Stimulated activated CD4-positive, alpha-beta T cell treated with anti-CD3 and anti-CD28 coated beads, Interleukin-1b, Interleukin-23, amount 100 ng/mL, for 4 hours (primary cell): Measurements from ENCODE around the gene XRCC5.
"Not testable (repeated sequence)": the region's sequence is repeated elsewhere in the genome, so short reads cannot be mapped to it uniquely, and the experiment has no call there.

Experiments used
- DNase-seq, 2 donors: peaks; one replicate each; pipeline ENCODE4 v3.0.0-alpha.2; 2020; ENCODE audit warnings: low read depth in 2 of 2

Gene XRCC5

DNA sequence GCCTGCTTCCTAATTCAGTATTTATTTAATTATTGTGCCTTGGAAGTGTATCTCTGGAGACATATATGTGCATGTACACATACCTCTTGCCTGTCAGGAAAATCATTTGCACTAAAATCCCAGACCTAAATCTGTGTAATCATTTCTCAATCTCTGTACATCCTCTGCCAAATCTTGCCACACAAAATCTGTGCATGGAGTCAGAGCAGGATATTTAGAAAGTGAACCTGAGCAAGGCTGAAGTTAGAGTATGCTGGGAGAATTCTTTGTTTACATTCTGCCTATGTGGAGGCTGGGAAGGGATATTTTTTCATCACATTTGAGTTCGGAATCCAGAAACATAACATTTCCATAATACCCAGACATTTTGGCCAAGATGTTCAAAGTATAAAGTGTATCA lies 9.3 kb downstream of the XRCC5 start:
- no peak for DNase-seq

- no peak for DNase-seq
Measured at GRCh38 chr2:216119146-216119545, 10.0 kb downstream of the XRCC5 start.

DNA sequence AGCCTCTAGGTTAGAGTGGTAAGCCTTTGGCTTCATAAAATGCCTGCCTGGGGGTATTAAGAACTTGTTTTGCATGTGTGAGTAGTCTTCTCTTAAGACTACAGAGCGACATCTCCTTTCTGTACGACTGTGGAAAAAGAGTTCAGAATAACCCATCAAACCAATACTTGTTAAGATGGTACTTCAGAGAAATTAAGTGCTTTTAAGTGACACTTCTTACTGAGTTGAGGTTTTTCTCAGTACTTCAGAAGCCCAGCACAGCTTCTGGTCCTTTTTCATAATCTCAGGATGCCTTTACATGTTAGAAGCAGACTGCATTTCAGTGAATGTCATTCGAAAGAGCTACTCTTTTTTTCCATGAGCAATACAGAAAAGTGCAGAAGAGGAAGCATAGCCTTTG lies 10.8 kb downstream of the XRCC5 start:
- DNase-seq: no peak

GRCh38 chr2:216121255-216121654 lies 12.1 kb downstream of the XRCC5 start:
- DNase-seq: no peak

GRCh38 chr2:216126943-216127342 lies 17.8 kb downstream of the XRCC5 start:
- DNase-seq: no peak

DNA sequence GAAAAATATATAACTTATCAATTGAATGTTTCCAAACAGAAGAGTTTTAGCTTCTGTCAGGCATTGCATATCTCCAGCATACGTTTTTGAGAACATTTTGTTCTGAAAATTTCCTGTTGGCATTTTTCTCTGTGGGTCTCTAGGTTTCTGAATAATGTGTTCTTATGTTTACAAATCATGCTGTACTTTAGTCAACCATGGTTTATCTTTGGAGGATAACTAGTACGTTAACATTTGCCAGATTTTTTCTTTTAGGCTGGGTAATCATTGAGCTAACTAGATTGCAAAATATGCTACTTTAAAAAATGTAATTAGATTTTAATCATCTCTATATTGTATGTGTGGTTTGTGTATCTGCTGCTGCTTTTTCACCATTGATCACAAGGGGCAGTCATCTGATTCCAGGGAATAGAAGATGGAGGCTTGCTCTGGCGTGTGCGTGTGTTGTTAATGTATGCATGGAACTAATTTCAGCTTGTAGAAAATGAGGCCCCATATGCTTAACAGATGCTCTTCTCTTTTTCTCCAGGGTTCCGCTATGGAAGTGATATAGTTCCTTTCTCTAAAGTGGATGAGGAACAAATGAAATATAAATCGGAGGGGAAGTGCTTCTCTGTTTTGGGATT lies 21.3 kb downstream of the XRCC5 start:
- DNase-seq: no peak

DNA sequence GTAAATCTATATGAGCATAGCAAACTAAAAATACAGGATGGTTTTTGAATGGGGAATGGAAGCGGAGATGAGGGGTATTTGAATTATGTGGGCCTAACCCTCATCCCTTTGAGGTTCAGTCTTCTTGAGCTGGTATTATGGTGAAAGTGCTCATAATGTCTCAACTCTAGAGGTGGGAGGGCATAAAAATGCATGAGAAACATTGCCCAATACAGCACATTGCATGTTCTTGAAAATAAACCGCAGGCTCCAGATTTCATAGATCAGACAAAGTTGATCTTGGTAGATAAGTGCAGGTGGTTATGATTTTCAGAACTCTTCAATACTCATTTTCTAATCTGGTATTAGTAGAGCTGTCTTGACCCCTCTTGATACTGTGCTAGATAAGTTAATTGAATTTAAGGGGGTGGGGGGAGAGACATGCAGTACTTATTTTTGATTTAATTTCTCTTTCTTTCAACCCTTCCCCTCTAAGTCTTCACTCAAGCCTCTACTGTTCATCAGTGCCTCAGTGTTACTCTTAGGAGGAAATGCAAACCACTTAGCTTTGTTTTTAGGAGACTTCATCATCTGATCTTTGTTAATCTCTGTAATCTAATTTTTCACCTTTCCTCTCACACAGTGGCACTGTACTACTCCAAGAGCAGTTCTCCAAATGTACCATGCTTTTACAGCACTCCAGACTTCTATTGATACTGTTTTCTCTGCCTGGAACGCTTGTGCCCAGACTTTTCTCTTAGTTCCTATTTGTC lies 22.2 kb downstream of the XRCC5 start:
- DNase-seq: no peak

DNA sequence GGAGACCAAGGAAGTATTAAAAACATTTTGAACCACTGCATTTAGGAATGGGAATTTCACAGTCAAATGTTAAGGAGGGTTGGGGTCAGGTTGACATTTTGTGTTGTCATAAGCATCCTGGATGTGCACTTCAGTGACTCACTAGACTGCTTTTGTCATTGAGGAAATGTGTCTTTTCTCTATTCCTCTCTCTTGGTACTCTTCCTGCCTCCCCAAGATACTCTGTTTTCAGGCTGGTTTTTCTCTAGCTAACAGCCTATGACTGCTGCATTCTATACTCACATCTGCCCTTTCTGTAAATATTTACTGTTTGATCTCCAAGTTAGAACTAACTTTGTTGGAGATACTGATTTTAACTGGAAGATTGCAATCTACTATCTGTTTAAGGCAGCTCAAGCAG lies 23.4 kb downstream of the XRCC5 start:
- no peak for DNase-seq

- DNase-seq: no peak
Measured at GRCh38 chr2:216133397-216133796, 24.2 kb downstream of the XRCC5 start.

DNA sequence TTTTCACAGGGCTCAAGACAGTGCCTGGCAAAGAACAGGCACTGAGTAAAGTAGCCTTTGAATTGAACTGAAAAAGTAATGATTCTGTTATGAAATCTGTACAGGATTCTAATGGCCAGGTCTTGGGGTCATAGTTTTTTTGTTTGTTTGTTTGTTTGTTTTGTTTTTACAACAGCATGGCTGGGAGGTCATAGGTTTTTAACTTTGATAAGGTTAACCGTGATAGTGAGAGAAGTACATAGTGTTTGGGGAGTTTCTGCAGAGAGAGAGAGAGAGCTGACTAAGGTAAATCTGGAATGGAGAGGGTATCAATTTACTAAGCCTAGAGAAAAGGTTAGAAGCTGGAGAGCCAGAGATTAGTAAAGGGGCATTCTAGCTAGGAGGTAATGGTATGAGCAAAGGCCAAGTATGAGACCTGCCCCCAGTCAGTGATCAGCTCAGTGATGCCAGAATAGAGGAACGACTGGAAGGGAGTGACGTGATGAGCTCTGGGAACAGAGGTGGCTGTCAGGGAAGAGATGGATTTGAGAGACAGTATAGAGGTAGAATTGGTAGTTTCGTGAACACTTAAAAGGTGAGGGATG lies 25.9 kb downstream of the XRCC5 start:
- DNase-seq: no peak

DNA sequence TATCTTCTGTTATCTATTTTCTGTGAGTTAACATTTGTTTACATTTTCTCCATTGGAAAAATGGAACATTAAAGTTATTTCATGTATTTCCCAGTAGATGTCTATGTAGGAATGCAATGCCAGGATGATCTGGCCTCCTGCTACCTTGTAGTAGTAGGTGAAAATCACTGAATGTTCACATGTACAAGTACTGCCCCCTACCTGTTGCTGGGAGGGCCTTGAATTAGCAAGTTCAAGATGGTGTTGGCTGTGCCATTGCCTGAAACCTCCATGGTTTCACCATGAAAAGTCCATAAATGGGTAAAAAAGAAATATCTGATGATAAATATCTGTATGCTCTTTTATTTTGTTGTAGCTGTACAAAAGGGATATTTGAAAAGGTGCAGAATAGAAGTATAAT lies 30.7 kb downstream of the XRCC5 start:
- DNase-seq: no peak

- not testable (repeated sequence) for DNase-seq
Measured at GRCh38 chr2:216141516-216141915, 32.4 kb downstream of the XRCC5 start.

DNA sequence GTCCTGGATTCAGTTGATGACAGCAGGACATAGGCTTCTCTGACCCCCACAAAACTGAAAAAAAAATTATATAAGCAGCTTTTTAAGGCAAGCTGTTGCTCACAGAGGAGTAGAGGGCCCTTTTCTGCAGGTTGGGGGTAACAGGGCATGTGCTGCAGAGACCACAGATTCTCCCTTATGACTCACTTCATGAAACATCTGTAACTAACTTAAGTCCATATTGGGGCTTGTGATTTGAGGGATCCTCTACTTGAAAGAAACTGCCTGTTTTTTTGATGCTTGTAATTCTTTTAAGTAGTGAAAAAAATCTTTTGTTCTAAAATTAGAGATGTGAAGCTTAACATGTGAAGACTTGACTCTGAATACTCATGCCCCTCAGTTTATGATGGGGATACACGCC lies 33.4 kb downstream of the XRCC5 start:
- no peak for DNase-seq

DNA sequence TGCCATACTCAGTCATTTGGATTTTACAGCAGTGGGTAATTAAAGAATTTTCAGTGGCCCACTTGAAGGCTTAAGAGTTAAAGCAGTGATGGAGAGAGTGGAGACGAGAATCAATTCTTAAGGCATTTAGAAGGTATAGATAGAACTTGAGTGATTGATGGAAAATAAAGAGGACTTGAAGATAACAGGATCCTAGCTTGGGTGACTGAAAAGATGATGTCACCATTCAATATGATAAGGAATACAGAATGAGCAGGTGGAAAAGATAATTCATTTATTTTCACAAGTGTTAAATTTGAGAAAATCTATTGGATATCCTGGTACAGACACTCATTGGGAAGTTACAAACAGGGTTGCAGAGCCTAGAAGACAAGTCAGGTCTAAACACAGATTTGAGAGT lies 35.2 kb downstream of the XRCC5 start:
- DNase-seq: no peak

GRCh38 chr2:216144857-216145256 lies 35.7 kb downstream of the XRCC5 start:
- DNase-seq: no peak

DNA sequence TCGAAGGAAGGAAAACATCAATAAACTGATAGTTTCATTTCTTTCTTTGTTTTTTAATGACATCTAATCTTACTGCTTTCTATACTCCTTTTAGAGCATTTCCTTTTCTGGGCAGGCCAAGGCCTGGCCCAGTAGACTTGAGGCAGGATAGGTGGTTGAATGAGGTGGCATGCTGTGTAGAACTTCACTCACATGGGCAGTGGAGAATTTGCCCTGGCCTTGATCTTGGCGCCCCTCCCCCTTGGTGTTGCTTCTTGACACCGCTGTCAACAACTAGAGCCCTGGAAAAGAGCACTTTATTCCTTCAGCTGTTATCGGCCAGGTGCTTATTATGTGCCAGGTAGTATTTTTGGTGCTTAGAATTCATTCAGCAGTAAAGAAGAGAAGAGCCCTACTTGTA lies 37.4 kb downstream of the XRCC5 start:
- DNase-seq: no peak

DNA sequence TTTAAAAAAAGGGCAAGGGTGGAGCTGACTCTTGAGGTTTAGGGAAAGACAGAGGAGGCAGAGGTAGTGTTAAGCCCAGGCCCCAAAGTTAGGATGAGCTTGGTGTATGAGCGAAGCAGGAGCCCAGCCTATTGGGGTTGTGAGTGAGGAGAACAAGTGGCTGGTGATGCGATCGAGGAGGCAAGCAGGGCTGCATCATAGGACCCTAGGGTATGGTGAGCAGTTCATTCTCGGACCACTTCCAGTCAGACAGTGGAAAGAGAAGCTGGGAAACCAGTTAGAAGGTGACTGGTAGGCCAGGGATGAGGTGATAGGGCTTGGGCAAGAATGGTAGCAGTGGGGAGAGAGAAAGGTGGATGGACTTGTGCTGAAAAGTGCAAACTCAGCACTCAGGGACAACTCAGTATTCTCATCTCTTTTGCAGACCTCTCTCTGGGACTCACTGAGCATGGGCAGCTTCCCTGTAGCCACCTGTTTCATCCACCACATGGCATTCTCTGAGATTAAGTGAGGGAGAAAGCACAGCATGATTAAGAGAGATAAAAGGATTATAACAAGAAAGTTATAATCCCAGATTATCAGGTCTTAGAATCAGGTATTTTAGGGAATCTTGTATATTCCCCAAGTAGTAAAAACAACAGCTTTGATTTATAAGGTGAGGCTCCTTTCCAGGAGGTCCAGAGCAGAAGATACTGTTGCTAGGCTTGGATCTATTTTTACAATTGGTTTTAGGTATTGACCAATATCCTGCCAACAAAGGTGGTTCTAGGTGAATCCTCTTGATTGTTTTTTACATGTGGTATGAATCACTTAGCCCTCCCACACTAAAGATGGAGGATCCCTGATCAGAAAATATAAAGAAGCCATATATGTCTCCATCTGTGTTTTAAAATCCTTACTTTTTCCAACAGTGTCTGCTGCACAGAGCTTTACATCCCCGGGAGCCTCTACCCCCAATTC lies 38.3 kb downstream of the XRCC5 start:
- no peak for DNase-seq

DNA sequence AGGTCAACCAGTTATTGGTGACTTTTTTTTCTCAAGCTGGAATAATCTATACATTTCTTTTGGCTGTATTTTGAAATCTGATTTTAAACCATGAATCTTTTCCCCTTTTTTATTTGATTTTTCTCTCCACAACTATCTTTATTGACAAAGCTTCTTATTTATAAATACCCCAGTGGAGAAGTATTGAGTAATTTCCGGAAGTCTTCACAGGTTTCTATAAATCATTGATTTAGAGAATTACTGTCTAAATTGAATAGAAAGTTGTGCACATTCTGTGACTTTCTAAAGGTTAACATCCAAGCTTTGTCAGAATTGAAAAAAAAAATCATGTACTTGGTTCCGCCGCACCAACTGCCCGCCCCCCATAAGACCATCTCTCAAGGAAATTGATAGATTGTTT lies 39.8 kb downstream of the XRCC5 start:
- no peak for DNase-seq

GRCh38 chr2:216149741-216150140 lies 40.6 kb downstream of the XRCC5 start:
- no peak for DNase-seq

DNA sequence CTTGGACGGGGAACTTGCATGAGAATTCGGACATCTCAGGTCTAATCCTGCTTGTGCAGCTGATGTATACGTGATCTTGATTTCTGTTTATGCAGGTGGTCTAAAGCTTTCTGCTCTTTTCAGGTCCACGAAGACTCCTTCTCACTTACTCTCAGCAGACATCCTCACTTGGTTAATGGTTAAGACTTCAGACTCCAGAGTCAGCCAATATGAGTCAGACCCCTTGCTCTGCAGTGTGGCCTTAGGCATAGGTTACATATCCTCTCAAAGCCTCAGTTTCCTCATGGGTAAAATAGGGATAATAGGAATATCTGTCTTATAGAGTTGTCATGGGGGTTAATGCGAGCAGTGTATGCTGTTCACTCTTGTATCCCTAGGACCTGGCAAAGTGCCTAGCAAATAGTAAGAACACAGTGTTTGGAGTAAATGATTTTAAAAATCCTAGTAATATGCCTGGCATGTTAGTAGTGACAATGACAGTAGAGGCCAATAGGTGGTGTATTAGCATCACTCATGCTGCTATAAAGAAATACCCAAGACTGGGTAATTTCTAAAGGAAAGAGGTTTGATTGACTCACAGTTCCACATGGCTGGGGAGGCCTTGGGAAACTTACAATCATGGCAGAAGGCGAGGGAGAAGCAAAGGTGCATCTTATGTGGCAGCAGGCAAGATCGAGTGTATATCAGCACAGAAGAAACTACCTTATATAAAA lies 42.3 kb downstream of the XRCC5 start:
- no peak for DNase-seq

- no peak for DNase-seq
Measured at GRCh38 chr2:216155954-216156353, 46.8 kb downstream of the XRCC5 start.

- DNase-seq: no peak
Measured at GRCh38 chr2:216156822-216157221, 47.7 kb downstream of the XRCC5 start.
